GM23338 (cell line): Measurements from ENCODE around the gene LIFR.

Experiments
- CREB1 ChIP-seq: fragments of 250-450 bp; sonication (Bioruptor Pico); IDR thresholded peaks from 2 replicates; pipeline ENCODE4 v1.5.0; 2020; ENCODE audit warnings: low read depth, mild to moderate bottlenecking, moderate library complexity
- CTCF ChIP-seq, 2 experiments: fragments of 200-600 bp in 1 of 2; sonication (generic) in 1 of 2; conservative IDR thresholded peaks; 2 replicates each; pipeline versions ENCODE4 v1.5.1 to v1.6.1; 2016 to 2017; ENCODE audit warnings: antibody characterized with exemption in 2 of 2, low read depth in 2 of 2, mild to moderate bottlenecking in 2 of 2, moderate library complexity in 1 of 2
- ETS1 ChIP-seq: IDR thresholded peaks from 2 replicates; pipeline ENCODE4 v1.6.1; 2016; ENCODE audit warnings: antibody characterized with exemption
- EZH2 ChIP-seq: fragments of 200-600 bp; sonication (generic); IDR thresholded peaks from one replicate; pipeline ENCODE4 v1.8.0; 2017; ENCODE audit warnings: antibody characterized with exemption, mild to moderate bottlenecking, low read depth; ENCODE audit not compliant: unreplicated experiment
- EZH2phosphoT487 ChIP-seq: fragments of 200-600 bp; sonication (generic); IDR thresholded peaks from one replicate; pipeline ENCODE4 v1.8.1; 2018; ENCODE audit warnings: antibody characterized with exemption; ENCODE audit not compliant: unreplicated experiment
- JUNB ChIP-seq: IDR thresholded peaks from one replicate; pipeline ENCODE4 v1.6.1; 2016; ENCODE audit warnings: antibody characterized with exemption; ENCODE audit not compliant: unreplicated experiment
- NANOG ChIP-seq: IDR thresholded peaks from 2 replicates; pipeline ENCODE4 v1.6.1; 2016; ENCODE audit warnings: antibody characterized with exemption, borderline replicate concordance
- POLR2AphosphoS5 ChIP-seq: IDR thresholded peaks from 2 replicates; pipeline ENCODE4 v1.6.1; 2016; ENCODE audit warnings: antibody characterized with exemption, low read depth
- REST ChIP-seq: IDR thresholded peaks from one replicate; pipeline ENCODE4 v1.6.1; 2018; ENCODE audit warnings: antibody characterized with exemption; ENCODE audit not compliant: unreplicated experiment
- STAT1 ChIP-seq: IDR thresholded peaks from one replicate; pipeline ENCODE4 v1.6.1; 2016; ENCODE audit warnings: antibody characterized with exemption; ENCODE audit not compliant: unreplicated experiment
- ZNF331 ChIP-seq: fragments of 250-450 bp; sonication (Bioruptor Pico); IDR thresholded peaks from 2 replicates; pipeline ENCODE4 v1.5.0; 2020; ENCODE audit warnings: low read depth, mild to moderate bottlenecking, moderate library complexity
- ZNF462 ChIP-seq: fragments of 250-450 bp; sonication (Bioruptor Pico); IDR thresholded peaks from 2 replicates; pipeline ENCODE4 v1.5.0; 2020; ENCODE audit warnings: mild to moderate bottlenecking, moderate library complexity

- TF ChIP-seq EZH2, result no peak
- no peak for TF ChIP-seq REST
- TF ChIP-seq CTCF (conservative IDR thresholded peaks at IDR 0.05; ENCODE audit: low read depth in 2 of 2), result no peak
- TF ChIP-seq POLR2AphosphoS5, result no peak
- no peak for TF ChIP-seq CREB1
- no peak for TF ChIP-seq JUNB
- no peak for TF ChIP-seq ZNF331 (CRISPR knock-in tag)
- no peak for TF ChIP-seq NANOG
- no peak for TF ChIP-seq EZH2phosphoT487
- no peak for TF ChIP-seq ETS1
- TF ChIP-seq STAT1, result no peak
- TF ChIP-seq ZNF462 (CRISPR knock-in tag), result no peak
These were observed 18.3 kb downstream of the LIFR start for GRCh38 chr5:38538161-38538560.
